ENCODE results near the gene RHOH.

GRCh38 chr4:40193016-40193571, 3.7 kb upstream of the RHOH start:
- TF ChIP-seq CTCF (IDR thresholded peaks at IDR 0.05 in 4 of 5, conservative IDR thresholded peaks at IDR 0.05 in 1 of 5) (no peak), POLR2A (IDR thresholded peaks at IDR 0.05) (no peak)
